Measurements from ENCODE around the gene TMEM179. TPM values are rescaled to one million over a fixed set of nuclear protein-coding genes. Genes with fewer than 3 reads are reported as not detected.
A peak's percentile ranks its signal among the peaks of the same experiment; 100 is the strongest.
"Not testable (repeated sequence)": the region's sequence is repeated elsewhere in the genome, so short reads cannot be mapped to it uniquely, and the experiment has no call there.

Gene TMEM179
- total RNA-seq, result under 1 TPM; 0.17 to 0.21 TPM

DNA sequence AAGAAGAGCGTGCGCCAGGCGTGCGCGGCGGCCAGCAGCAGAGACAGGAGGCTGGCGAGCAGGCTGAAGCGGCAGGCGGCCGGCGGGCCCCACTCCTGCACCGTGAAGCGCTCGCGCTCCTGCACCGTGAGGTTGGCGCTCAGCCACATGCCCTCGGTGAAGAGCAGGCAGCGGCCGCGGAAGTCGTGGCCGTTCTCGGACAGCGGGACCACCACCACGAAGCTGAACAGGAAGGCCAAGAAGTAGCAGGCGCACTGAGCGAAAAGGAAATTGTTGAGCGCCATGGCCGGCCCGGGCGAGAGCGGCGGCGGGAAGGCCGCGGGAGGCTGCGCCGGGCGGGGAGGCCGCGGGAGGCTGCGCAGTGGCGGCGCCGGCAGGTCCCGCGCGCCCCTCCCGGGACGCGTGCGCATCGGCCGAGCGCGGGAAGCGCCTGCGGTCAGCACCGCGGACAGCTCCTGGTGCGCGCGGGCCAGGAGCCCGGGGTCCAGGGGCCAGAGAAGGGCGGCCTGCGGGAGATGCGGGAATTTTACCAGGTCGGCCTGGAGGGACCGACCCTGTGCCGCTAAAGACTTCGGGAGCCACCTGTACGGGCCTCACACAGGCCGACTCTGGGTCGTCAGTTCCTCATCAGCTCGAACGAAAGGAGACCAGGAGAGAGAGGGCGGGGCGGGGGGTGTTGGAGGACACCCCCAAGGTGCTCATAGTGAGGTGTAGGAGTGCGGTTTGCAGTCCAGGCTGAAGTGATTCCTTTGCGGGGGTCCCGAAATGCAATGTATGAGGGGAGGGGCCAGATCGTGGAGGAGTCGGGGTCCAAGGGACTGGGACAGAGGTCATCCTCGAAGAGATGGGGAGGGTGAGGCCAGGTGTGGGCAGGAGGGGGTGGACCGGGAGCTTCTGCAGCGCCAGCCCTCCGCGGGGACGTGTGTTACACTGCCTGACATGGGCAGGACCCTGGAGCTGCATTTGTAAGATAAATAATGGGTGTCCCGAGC, at the start of gene TMEM179:
TMEM179 (minus strand) TSS at position 315 of the 992 bp plus-strand sequence; CDS start at position 284, 31 bp downstream.
- Mint-ChIP-seq H3K27ac (no peak within 1 kb of the TSS), H3K36me3 (ENCODE audit: low read depth) (no peaks in the 10 kb centered on the region), H3K9me3 (no peaks in the 10 kb centered on the region), H3K4me3 (peak within 1 kb of the TSS; percentile 42), H3K4me1 (ENCODE audit: low read depth) (peaks cover 3% of the 10 kb centered on the region), H3K27me3 (ENCODE audit: low read depth) (peaks cover 50% of the 10 kb centered on the region)
- CTCF ChIA-PET, result no interaction called here
- DNase-seq, result no peak
- intact Hi-C loops (cut with micrococcal nuclease), result no loop called here

DNA sequence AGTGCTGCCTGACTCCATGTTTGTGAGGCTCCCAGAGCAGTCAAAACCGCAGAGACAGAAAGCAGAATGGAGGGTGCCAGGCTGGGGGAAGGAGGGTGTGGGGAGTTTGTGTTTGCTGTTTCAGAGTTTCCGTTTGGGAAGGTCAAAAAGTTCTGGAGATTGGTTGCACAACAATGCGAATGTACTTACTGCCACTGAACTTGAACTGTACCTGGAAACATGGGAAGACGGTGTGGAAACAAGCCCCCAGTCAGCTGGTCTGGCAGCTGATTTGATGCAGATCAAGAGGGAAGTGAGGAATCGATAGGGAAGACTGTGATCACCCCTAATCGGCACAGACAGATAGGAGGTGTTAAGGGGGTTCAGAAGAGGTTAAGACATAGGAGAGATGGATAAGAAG, 49.5 kb upstream of the TMEM179 start:
- no peak for DNase-seq
- Mint-ChIP-seq H3K4me1 (ENCODE audit: low read depth) (peaks cover 22% of the 10 kb centered on the region), H3K36me3 (ENCODE audit: low read depth) (no peaks in the 10 kb centered on the region), H3K27me3 (ENCODE audit: low read depth) (peaks cover 3% of the 10 kb centered on the region), H3K4me3 (no peak overlapping the region), H3K9me3 (no peaks in the 10 kb centered on the region), H3K27ac (peak overlapping the region; percentile 36)
- intact Hi-C loops (cut with micrococcal nuclease), result no loop called here
- CTCF ChIA-PET, result interaction anchor here (1.0 kb wide), 1 partner anchor 51 kb away, joined by 3 read pairs; no protein-coding TSS in a partner anchor

DNA sequence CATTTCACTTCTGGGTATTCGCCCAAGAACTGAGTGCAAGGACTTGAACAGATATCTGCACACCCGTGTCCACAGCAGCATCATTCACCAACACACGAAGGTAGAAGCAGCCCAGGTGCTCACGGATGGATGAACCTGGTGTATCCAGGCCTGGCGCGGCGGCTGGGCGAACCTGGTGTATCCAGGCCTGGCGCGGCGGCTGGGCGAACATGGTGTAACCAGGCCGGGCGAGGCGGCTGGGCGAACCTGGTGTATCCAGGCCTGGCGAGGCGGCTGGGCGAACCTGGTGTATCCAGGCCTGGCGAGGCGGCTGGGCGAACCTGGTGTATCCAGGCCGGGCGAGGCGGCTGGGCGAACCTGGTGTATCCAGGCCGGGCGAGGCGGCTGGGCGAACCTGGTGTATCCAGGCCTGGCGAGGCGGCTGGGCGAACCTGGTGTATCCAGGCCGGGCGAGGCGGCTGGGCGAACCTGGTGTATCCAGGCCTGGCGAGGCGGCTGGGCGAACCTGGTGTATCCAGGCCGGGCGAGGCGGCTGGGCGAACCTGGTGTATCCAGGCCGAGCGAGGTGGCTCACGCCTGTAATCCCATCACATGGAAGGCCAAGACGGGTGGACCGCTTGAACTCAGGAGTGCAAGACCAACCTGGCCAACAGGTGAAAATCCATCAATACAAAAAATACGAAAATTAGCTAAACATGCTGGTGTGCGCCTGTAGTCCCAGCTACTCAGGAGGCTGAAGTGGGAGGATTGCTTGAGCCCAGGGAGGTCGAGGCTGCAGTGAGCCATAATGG, 48.8 kb upstream of the TMEM179 start:
- H3K27me3 Mint-ChIP-seq (ENCODE audit: low read depth); H3K36me3 Mint-ChIP-seq (ENCODE audit: low read depth); H3K4me3 Mint-ChIP-seq; H3K9me3 Mint-ChIP-seq; H3K27ac Mint-ChIP-seq; DNase-seq; intact Hi-C loops (cut with micrococcal nuclease): not testable (repeated sequence)
- H3K4me1 Mint-ChIP-seq (ENCODE audit: low read depth), result peaks cover 21% of the 10 kb centered on the region
- CTCF ChIA-PET, result interaction anchor here (1.0 to 1.6 kb wide), 2 partner anchors 52 to 56 kb away, joined by 3 to 4 read pairs; no protein-coding TSS in a partner anchor

GRCh38 chr14:104652386-104652785, 47.8 kb upstream of the TMEM179 start:
- Mint-ChIP-seq H3K27ac (no peak overlapping the region), H3K4me3 (no peak overlapping the region), H3K4me1 (ENCODE audit: low read depth) (peaks cover 12% of the 10 kb centered on the region), H3K27me3 (ENCODE audit: low read depth) (peaks cover 3% of the 10 kb centered on the region), H3K9me3 (no peaks in the 10 kb centered on the region), H3K36me3 (ENCODE audit: low read depth) (no peaks in the 10 kb centered on the region)
- no peak for DNase-seq
- intact Hi-C loops (cut with micrococcal nuclease), result no loop called here
- CTCF ChIA-PET, result interaction anchor here (1.6 kb wide), 1 partner anchor 57 kb away, joined by 4 read pairs; no protein-coding TSS in a partner anchor

- H3K36me3 Mint-ChIP-seq (ENCODE audit: low read depth), result no peaks in the 10 kb centered on the region
- CTCF ChIA-PET, result interaction anchor here (0.5 to 1.6 kb wide), 3 partner anchors 27 to 154 kb away, joined by 3 to 4 read pairs (median 4); no protein-coding TSS in a partner anchor
- no peak overlapping the region for H3K4me3 Mint-ChIP-seq
- H3K27me3 Mint-ChIP-seq (ENCODE audit: low read depth), result peaks cover 3% of the 10 kb centered on the region
- no peaks in the 10 kb centered on the region for H3K9me3 Mint-ChIP-seq
- H3K4me1 Mint-ChIP-seq (ENCODE audit: low read depth), result peaks cover 8% of the 10 kb centered on the region
- no peak for DNase-seq
- H3K27ac Mint-ChIP-seq, result no peak overlapping the region
- intact Hi-C loops (cut with micrococcal nuclease), result no loop called here
Measured at GRCh38 chr14:104651876-104652260, 47.3 kb upstream of the TMEM179 start.

DNA sequence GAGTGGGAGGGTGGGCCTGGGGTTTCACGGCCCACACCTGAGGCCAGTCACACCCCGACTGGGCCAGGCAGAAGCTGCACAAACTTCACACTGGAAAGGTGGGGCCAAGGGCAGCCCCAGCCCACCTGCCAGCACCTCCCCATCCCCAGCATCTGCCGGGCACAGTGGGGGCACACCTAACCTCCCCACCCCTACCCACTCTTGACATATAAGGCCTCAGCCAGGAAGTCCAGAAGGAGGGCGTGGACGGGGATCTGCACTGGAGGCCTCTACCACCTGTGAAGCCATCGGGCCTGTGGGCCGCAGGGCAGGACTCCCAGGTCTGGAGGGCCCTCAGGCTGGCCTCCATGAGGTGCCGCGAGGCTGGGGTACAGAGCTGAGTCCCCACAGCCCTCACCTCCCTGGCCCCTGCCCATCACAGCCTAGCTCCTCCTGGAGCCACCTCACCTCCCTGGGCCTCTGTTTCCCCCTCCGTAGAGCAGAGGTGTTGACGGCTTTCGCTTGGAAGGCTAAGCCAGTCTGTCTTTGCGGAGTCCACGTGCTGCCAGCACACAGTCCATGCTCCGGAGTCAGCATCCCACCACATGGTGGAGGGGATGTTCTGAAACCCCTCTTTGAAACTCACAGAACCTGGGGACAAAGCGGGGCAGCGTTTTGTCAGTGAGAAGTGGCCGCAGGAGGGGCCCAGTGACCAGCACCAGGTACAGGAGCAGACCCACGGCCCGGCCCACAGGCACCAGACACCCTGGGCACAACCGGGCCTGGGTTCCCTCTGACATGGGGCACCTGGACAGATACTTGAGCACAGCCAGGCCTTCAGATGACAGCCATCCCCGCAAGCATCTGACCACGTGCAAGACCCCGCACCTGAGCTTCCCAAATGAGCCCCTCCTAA, 46.7 kb upstream of the TMEM179 start:
- H3K27ac Mint-ChIP-seq, result no peak overlapping the region
- H3K4me1 Mint-ChIP-seq (ENCODE audit: low read depth), result peaks cover 4% of the 10 kb centered on the region
- intact Hi-C loops (cut with micrococcal nuclease), result loop anchor here (1.0 kb wide), 1 partner anchor 57 kb away; no protein-coding TSS in a partner anchor
- H3K27me3 Mint-ChIP-seq (ENCODE audit: low read depth), result peaks cover 3% of the 10 kb centered on the region
- H3K36me3 Mint-ChIP-seq (ENCODE audit: low read depth), result no peaks in the 10 kb centered on the region
- no peak for DNase-seq
- CTCF ChIA-PET, result interaction anchor here (0.5 to 1.6 kb wide), 4 partner anchors 26 to 153 kb away, joined by 3 to 4 read pairs (median 4); no protein-coding TSS in a partner anchor
- H3K4me3 Mint-ChIP-seq, result no peak overlapping the region
- no peaks in the 10 kb centered on the region for H3K9me3 Mint-ChIP-seq

DNA sequence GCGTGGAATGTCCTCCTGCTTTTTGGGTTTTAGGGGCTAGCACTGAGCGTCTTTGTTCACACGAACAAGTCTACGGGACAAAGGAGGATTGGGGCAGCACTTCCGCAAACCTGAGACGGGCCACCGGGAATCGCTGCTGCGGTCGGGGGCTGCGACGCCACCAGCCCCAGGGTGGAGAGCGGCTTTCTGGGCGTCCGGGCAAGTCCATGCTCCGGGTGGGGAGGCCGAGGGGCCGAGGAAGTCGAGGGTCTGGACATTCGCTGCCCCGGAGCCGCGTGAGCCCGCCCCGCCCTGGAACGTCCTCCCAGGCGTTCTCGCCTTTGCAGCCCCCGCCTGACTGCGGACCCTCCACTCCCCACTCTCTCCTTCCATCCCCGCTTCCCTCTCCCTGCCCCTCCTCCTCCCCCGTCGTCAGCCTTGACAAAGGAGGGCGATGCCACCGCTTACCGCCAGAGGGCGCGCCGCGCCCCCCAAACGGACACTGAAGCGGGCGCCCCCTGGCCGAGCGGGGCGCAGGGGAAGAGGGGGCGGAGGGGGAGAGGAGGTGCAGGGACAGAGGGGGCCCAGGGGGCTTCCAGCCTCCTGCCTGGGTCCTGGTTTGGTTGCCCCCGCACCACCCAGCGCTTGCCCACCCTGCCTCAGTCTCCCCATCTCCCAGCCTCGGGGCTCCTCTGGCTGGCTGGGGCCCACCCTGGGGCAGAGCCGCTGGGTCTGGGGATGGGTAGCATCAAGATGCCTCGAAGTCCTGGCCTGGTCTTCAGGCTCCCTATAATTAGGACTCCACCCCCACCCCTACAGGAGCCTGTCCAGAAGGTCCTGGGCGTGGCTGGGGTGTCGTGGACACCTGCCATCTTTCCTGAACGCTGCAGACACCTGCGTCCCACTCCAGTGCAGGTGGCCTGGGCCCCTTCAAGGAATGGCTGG, 45.7 kb upstream of the TMEM179 start:
- Mint-ChIP-seq H3K4me3 (peak overlapping the region; percentile 29), H3K36me3 (ENCODE audit: low read depth) (no peaks in the 10 kb centered on the region), H3K4me1 (ENCODE audit: low read depth) (no peaks in the 10 kb centered on the region), H3K9me3 (peaks cover under 1% of the 10 kb centered on the region), H3K27me3 (ENCODE audit: low read depth) (peaks cover 3% of the 10 kb centered on the region), H3K27ac (no peak overlapping the region)
- intact Hi-C loops (cut with micrococcal nuclease), result loop anchor here (1.0 kb wide), 1 partner anchor 58 kb away; no protein-coding TSS in a partner anchor
- CTCF ChIA-PET, result interaction anchor here (0.7 kb wide), 1 partner anchor 59 kb away, joined by 3 read pairs; no protein-coding TSS in a partner anchor
- DNase-seq, result peak; percentile 74

DNA sequence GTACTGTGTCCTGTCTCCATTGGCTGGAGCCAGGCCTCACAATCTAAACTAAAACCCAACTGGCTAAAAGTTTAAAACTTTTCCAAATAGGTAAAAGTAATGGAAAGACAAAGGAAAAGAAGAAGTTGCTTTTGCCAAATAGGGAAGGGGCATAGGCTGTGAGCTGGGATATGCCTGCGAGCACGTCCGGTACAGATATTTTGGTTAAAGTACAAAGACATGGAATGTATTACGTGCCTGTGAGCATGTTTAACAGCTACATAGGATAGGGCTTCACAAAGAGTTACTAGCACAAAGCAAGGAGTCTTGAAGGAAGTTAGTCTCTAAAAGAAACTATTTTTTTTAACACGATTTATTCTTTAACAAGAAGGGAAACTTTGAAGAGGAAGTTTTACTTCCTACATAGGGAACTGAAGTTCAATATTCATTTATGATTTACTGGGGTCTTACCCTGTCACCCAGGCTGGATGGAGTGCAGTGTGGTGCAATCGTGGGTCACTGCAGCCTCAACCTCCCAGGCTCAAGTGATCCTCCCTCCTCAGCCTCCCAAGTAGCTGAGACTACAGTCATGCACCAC, 43.0 kb upstream of the TMEM179 start:
- Mint-ChIP-seq H3K4me1 (ENCODE audit: low read depth) (no peaks in the 10 kb centered on the region), H3K27me3 (ENCODE audit: low read depth) (peaks cover 3% of the 10 kb centered on the region), H3K9me3 (peaks cover 7% of the 10 kb centered on the region), H3K4me3 (no peak overlapping the region), H3K27ac (no peak overlapping the region), H3K36me3 (ENCODE audit: low read depth) (no peaks in the 10 kb centered on the region)
- intact Hi-C loops (cut with micrococcal nuclease), result no loop called here
- CTCF ChIA-PET, result interaction anchor here (0.6 to 1.0 kb wide), 2 partner anchors 41 to 104 kb away, joined by 3 read pairs; no protein-coding TSS in a partner anchor
- no peak for DNase-seq

DNA sequence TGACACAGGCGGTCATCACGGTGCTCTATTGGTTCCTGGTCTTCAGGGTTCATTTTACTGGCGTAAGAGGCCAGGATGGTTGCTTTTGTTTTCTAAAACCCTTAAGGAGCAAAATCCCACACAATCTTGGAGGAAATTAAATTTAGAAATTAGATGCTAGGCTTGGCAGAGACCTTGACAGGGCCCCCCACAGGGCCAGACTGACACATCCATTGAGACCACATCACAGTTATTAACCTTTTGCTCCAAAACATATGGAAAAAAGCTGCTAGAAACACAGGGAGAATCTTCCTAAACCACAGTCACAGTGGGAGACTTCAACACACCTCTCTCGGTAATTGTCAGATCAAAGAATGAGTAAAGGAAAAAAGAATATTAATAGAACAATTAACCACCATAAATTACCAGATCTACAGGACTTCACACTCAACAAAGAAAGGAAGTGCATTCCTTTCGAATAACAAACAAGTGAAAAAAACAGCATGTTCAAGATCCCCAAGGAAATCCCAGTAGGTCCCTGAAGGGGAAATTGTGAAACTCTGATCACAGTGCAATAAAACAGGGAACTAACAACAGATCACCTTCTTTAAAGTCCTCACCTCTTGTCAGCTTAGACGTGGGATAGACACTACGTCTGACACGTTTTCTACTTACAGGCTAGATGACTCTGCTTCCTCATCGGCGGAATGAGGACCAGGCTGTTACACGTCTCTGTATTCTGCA, 40.2 kb upstream of the TMEM179 start:
- no peaks in the 10 kb centered on the region for H3K4me1 Mint-ChIP-seq (ENCODE audit: low read depth)
- no peak for DNase-seq
- CTCF ChIA-PET, result no interaction called here
- H3K4me3 Mint-ChIP-seq, result no peak overlapping the region
- H3K27ac Mint-ChIP-seq, result no peak overlapping the region
- H3K36me3 Mint-ChIP-seq (ENCODE audit: low read depth), result no peaks in the 10 kb centered on the region
- H3K27me3 Mint-ChIP-seq (ENCODE audit: low read depth), result peaks cover 6% of the 10 kb centered on the region
- intact Hi-C loops (cut with micrococcal nuclease), result no loop called here
- peaks cover 7% of the 10 kb centered on the region for H3K9me3 Mint-ChIP-seq

GRCh38 chr14:104644091-104644635, 39.6 kb upstream of the TMEM179 start:
- intact Hi-C loops (cut with micrococcal nuclease), result no loop called here
- no peaks in the 10 kb centered on the region for H3K36me3 Mint-ChIP-seq (ENCODE audit: low read depth)
- H3K9me3 Mint-ChIP-seq, result peaks cover 7% of the 10 kb centered on the region
- DNase-seq, result no peak
- no peak overlapping the region for H3K4me3 Mint-ChIP-seq
- H3K27me3 Mint-ChIP-seq (ENCODE audit: low read depth), result peaks cover 6% of the 10 kb centered on the region
- CTCF ChIA-PET, result no interaction called here
- H3K27ac Mint-ChIP-seq, result no peak overlapping the region
- no peaks in the 10 kb centered on the region for H3K4me1 Mint-ChIP-seq (ENCODE audit: low read depth)

All from activated naive CD4-positive, alpha-beta T cell treated with anti-CD3 and anti-CD28 coated beads for 36 hours (primary cell).